Stimulated activated CD4-positive, alpha-beta T cell treated with anti-CD3 and anti-CD28 coated beads, Interleukin-12 subunit alpha, Interleukin-12 subunit beta, amount 100 ng/mL, for 24 hours (primary cell): ENCODE measurements around the gene CC2D2A.

Source experiments
- DNase-seq, 2 experiments: peaks; one replicate each; pipeline ENCODE4 v3.0.0-alpha.2; 2020; ENCODE audit warnings: low read depth in 2 of 2

The CC2D2A gene

DNA sequence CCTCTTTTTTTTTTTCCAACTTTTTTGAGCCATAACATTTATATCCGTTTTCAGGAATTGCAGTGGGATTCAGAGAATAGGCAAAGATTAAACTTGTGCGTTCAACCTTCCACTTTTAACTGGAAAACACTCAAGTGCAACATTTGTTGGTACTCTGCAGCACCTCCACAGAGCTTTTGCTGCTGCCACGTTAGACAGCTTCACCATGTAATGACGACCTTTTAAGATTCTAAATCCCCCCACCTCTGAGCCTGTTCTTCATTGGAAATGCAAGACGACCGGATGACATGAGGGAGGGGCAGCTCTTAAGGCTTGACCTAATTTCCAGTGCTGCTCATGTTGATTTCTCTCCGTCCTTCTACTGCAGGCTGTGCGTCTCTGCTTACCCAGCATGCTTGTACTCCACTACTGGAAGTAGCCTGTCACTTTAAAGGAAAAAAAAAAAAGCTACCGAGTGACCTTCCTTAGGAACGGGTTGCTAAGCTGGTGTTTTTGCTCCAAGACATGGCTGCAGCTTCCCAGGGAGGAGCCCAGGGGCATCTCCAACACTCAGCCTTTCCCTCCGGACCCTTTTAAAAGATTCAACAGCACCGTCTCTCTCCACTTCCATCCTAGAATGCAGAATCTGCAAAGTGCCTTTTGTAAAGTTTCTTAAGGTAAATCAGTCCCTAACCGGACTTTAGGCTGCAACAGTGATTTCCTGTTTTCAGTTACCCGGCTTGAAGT lies at the start of gene CC2D2A:
CC2D2A (plus strand) TSS at position 481 of the 726 bp plus-strand sequence. CDS start 6,051 bp downstream, outside the sequence.
- DNase-seq: no peak

DNA sequence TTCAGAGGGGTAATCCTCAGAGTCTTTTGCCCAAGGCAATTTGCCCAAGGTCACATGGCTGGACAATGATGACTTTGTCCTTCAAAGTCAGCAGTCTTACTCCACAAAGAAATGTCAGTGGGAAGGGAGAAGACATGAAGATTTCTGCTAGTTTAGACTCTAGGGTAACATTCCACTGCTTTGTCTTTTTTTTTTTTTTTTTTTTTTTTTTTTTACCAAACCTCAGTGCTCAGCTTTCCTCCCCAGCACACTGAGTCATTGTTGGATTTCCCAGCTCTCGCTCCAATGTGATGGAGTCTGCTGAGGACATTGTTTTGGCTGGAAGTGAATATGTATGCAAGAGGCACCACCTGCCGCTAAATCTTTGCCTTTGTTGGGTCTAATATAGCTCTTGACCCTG lies 49.0 kb upstream of the CC2D2A start:
- no peak for DNase-seq

DNA sequence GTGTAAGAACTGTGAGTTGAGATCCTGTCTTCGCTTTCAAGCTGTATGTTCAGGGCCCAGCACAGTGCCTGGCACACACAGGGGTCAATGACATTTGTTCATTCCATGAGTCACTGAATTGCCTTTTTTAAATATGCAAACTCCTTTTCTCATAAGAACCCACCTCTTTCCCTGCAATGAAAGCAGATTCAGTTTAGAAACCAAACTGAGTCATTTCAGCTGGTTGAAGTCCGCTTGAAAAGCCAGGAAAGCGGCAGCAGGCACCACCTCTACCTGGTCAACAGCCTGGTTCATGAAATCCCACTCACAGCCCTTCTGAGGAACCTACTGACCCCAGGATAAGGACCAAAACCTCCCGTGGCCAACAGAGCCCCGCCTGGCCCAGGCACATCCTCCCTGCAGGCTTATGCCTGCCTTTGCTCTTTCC lies 46.4 kb upstream of the CC2D2A start:
- peak in 1 of 2 experiments; percentile 5 for DNase-seq

DNA sequence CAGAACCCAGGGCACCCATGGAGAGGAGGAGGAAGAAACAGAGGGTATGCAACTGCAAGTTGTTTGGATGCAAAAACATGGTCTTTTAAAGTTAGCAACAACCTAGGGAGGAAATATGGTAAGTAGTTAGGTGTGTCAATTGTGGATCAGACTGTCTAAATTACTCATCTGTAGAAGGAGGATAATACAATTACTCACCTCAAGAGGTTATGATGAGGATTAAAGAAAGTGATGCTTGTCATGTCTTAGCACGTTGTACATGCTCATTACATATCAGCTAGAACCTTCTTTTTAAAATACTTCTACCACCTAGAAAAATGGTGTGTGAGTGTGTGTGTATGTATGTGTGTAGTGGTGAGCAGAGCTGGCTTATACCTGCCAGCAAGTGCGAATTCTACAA lies 44.2 kb upstream of the CC2D2A start:
- DNase-seq: no peak

DNA sequence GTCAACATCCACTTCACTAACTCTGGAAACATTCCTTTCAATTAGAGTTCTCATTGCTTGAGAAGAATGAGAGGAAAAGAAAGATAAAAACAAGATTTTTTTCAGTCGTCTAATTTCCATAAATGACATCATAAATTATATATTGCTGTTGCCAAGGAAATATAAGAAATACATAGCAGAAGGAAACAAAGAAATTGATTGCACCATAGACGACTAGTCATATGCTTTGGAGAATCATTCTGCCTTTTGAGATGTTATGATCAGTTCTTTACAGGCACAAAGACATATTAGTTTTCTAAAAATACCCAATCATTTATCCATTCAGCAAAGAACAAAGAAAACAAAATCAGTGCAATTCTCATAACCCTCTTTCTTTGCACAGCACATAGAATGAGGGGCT lies 42.5 kb upstream of the CC2D2A start:
- DNase-seq: no peak

DNA sequence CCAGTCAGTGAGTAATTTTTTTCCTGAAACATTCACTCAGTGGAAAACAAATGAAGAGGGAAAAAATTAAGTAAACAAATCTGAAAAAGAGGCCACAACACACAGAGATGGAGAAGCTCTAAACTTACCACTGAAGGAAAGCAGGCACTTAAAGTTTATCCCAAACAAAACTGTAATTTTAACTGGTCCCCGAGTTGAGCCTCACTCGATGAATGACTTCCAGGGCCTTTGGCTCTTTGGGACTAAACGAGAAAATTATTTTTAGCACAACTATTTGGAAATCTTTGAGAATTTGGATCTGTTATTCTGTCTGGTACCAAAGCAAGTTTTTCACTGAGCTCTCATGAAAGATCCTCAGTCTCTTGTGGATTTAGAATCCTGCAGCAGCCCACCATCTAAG lies 42.0 kb upstream of the CC2D2A start, which contains the start of gene C1QTNF7:
C1QTNF7 (plus strand) TSS at position 333 of the 400 bp plus-strand sequence. CDS start 7,711 bp downstream, outside the sequence.
- DNase-seq: no peak

DNA sequence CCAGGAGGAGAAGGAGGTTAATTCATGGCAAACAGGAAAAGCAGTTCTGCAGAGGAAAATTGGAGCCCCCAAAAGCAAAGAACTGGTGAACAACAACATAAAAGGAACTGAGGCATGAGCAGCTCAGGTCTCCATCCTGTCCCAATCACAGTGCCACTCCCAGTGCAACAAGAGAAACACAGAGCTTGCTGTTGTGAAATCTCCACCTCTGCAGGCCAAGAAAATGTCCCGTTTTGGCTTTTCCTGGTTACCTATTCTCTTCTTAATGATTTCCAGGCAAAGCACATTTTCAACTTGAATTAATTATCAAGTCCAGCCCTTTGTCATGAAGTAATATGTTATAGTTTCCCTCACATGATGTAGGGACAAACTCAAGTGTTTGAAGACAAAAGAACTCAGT lies 41.1 kb upstream of the CC2D2A start:
- DNase-seq: no peak

DNA sequence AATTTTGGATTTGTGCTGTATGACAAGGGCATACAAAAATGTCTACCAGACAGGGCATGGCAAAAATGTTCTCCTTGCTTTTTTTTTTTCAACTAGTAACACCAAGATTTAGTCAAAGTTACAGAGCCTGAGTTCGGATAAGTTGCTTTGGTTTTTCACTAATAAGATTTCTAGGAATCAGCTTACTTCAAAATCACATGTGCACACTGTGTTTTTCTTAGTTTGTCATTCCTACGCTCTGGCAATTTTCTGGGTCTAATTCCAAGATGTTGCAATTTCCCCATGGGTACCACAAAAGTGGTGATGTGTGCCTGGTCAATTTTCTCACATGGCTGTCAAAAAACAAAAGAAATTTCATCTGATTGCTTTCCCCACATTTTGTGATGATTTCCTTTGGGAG lies 35.6 kb upstream of the CC2D2A start:
- DNase-seq: no peak

DNA sequence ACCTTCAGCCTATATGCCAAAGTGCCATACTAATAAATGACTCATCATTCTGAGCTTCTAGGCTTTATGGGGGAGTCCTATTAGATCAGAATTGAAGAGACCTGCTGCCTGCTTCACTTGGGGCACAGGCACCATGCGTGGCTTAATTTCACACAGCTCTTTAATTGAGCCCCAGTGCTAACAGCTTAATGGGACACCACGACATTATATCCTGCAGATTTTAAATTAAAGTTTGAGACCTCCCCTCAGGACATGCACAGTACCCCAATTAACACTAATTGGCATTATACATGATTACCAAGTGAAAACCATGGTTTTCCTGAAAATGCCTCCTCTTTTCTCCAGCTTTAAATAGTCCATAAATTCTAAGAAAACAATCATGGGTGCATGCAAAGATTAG lies 35.0 kb upstream of the CC2D2A start:
- no peak for DNase-seq

DNA sequence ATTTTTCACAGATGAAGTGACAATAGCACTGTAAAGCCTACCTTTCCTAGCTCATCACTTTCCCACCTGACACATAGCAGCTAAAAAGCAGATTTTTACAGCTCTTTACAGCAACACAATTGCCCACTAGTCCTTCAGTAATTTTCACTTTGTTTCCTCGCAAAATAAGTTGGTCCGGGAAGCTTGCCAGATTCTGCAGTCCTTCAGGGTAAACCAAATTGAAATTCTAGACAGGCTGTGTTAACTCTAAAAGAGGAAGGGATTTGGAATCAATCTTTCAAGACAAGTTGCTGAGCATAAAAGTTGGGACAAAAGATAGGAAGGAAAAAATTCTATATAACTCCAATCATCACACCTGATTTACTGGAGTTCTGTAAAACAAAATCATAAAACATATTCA lies 33.2 kb upstream of the CC2D2A start:
- DNase-seq: no peak

DNA sequence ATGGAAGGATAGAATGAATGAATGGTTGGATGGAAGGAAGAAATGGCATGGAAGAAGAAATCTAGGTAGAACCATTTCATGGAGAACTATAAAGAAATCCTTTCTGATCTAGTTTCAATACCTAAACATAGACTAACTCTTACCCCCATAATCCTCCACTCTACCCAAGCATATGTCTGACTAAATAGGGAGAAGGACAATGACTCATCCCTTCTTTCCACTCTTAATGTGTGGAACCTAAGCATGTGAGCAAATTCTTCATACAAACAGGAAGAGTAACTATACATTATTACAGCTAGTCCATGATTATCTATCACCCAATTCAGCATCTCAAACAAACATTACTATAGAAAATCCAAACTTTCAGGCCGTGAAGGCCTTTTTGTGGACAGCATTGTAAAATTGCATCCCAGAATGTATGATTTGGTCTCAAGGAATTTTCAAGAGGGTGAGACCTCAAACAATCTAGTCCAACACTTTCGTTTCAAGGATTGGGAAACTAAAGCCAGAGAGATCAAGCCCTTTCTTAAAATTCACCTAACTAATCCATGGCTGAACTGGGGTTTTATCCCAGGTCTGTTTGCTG lies 30.6 kb upstream of the CC2D2A start:
- DNase-seq: no peak

DNA sequence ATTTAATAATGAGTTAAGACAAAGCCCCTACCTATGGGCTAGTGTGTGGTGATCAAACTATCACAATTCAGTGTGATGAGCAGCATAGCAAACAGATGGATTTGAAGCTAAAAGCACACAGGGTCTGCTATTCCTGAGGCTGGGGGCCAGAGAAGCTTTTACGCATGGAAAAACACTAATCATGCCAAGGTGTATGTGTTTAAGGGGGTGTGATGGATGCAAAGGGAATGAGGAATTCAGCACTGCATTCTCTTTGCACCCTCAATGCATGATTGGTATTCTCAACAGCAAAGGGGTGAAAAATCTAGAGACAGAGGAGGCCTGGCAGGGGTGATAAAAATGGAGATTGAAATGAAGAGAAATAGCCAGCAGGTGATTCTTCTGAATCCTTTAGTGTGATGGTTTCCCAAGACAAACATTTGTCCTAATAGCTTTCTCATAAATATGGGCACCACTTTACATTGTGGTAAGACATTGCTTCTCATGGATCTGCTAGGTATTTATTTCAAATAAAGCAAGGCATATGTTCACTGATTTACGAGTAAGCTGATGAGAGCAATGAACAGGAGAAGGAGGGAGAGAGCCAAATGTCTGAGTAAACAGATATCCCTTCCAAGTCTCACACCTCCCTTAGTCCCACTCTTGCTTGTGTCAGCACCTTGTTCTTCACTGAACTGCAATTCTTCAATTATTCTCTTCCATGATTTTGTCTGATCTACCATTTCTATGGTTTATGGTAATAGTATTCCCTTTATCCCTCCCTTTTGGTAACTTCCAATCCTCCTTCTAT lies 26.1 kb upstream of the CC2D2A start:
- no peak for DNase-seq

DNA sequence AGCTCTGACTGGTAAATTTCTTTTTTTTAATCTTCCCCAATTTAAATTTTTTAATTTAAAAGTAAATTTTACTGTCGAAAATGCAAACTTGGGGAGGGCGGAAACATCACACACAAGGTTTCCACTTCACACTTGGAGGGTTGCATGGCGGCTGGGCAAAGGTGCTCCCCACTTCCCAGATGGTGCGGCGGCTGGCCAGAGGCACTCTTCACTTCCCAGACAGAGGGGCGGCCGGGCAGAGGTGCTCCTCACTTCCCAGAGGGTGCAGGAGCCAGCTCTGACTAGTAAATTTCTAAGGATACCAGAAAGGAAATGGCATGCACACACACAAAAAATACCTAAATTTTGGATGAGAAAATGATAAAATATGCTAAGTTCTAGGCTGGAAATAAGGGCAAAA lies 25.4 kb upstream of the CC2D2A start:
- no peak for DNase-seq

DNA sequence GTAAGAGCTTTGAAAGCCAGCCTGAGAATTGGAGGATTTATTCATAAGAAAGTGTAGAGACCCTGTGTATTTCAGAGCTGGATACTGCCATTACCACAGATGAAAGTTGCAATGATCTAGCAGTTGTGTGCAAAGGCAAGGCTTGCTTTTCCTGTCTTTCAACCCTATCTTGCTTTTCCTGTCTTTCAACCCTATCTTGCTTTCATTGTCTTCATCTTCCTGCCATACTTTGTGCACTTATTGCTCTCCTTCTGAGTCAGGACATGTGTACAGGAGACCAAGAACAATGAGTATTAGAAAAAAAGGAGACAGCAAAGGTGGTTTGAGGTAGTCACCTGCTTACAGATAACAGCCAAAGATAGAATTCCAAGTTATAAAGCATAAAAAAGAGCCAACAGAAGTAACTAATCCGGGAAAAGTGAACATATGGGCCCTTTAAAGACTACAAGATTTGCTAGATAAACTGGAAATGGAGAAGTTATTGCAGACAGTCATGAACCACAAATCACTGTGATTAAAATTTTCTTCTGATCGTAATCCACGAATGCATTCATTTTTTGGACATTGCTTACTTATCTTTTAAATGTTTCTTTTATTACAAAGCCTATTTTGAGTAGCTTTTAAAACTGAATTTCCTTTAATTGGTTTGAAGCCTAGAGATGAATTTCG lies 24.7 kb upstream of the CC2D2A start:
- no peak for DNase-seq

DNA sequence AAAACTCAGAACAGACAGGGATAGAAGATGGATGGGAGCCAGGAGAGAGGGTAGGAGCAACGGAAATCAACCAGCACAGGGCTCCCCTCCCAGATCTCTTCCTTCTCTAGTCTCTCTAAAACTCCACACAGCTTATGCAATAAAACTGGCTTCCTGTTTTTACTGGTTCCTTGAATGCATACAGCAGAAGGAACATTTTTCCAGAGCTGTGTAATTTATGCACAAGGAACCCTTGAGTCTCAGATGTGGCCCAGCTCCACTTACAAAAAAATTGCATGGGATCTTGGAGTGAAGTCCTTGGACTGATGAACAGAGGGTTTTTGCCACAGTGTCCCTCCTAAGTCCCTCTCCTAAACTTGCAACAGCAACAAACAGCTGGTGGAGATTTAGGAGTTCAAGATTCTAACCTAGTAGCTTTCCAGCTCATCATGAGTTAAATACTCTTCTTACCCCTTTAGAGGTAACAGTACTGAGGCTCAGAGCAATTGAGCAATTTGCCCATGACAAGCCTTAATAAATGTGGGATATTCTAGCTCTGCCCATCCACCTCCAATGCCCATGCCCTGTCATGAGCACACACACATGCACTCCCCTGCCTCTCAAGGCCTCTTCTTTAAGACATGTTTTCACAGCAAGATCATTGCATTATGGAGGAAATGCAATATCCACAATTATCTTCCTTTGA lies 18.4 kb upstream of the CC2D2A start:
- DNase-seq: no peak

DNA sequence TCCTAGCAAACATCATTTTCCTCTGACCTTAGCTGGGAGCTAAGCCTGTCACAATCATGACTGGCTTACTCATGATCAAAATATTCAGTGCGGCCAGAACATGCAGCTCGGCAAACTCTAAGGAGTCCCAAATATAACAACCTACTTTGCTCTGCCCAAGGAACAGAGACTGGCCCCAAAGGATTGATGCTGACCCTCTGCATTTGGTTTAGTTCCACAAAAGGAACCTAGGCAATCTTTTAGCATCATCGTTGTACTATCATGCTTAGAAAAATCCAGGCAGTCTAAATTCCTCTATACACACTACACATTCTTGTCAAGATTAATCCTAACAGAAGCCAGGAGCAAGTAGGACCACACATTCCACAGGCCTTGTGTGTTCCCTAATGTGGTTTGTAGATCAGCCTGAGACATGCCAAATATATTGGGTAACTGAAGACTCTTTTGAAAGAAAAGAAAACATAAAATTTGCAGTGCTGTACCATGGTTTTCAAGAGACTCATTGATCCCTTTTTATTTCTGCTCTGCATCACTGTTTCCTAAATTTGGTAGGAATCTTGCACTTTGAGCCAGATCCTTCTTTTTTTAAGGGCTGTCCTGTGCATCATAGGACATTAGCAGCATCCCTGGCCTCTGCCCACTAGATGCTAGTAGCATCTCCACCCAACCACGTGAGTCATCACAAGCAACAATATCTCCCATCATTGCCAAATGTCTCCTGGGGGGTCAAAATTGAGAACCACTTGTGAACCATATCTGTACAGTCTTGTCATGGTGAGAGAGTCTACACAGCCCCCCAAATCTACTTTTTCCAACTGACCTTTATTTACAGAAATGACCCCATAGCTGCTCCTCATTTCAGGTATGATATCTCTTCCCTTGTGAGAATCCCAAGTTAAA lies 17.6 kb upstream of the CC2D2A start:
- no peak for DNase-seq

DNA sequence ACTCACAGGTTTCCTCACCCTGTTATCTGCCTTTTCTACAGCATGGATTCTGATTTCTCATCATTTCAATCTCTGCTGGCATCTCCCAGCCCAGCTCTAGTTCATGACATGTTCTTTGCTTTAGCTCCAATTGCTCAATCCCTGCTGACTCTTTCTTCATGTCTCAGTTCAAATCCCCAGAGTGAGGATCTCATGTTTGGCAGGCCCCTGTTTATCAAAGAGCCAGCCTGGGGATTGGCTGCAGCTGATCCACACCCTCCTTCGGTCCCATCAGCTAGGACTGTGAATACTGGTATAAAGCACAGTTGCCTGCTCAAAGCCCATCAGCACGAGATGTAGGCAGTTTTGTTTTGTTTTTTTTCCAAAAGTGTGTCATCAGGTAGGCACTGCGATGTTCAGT lies 14.4 kb upstream of the CC2D2A start:
- no peak for DNase-seq

DNA sequence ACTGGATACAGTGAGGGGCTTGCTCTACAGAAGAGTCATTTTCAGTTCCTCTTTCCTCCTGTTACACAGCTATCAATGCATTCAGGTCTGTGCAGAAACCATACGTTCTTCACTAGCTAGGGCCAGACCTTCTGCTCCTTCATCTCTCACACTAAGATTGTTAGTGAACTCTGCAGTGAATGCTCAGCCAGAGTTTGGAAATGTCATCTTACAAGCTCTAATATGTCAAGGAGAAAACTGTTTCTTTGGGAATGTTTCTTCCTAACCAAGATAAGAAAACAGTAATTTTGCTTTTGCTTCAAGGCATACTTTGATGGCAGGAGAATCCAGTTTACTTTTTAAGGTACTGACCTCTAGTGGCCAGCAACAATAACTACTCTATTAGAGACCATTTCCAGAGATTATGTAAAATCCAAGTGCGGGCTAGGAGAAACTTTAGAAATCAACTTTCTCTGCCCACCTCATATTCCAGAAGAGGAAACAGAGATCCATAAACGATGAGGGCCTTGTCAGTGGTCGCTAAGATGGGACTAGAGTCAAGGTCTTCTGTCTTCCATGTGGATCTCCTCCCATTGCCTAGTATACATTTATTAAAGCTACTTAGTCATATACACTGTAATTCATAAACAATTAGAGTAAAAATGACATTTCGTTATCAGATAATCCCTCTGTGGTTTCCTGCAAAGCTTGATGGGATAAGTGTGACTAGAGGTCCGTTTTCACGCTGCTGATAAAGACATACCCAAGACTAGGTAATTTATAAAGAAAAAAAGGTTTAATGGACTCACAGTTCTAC lies 12.1 kb upstream of the CC2D2A start:
- DNase-seq: no peak

DNA sequence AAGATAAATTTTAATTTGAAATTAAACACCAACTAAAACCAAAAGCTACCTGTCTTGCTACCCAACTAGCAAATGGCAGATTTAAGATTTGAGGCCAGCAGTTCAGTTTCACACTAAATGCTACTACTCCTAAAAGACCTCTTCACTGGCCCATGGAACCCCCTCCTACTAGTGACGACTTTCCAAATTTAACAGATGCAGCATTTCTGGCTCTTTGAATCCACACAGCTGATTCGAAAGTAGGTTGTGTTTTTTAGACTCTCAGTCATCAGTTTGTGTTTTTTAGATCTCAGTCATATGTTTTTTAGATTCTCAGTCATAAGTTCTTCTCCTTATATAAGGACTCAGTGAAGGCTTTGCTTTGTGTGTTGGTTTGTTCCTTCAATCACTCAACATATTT lies 11.1 kb upstream of the CC2D2A start:
- no peak for DNase-seq

DNA sequence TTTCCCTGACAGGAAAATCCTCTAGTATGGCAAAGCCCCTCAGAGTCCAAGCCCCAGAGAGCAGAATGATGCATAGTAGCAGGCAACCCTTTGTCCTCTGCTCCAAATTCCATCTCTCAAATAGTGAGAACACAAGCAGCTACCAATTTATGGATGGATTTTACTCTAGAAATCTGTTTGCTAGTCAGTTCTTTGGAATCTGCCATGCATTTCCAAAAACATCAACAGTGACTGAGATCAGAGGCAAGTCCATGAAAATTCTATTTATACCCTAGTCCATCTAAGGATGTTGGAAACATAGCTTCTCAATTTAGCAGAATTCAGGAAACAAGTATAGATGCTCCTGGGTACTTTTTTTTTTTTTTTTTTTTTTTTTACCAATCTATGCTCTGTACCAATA lies 10.0 kb upstream of the CC2D2A start:
- no peak for DNase-seq
